ENCODE data around the gene MLNR.

The MLNR gene, protein sequence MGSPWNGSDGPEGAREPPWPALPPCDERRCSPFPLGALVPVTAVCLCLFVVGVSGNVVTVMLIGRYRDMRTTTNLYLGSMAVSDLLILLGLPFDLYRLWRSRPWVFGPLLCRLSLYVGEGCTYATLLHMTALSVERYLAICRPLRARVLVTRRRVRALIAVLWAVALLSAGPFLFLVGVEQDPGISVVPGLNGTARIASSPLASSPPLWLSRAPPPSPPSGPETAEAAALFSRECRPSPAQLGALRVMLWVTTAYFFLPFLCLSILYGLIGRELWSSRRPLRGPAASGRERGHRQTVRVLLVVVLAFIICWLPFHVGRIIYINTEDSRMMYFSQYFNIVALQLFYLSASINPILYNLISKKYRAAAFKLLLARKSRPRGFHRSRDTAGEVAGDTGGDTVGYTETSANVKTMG

GRCh38 chr13:49220036-49220855 is at the start of gene MLNR:
TSS of gene MLNR (plus strand) at chr13:49220338. CDS start at chr13:49220338, 0 bp downstream.
- Histone ChIP-seq H3K27me3 (ENCODE audit: control insufficient read depth in 5 of 5, insufficient read depth in 4 of 5, low read length in 5 of 5) (peaks cover 29 to 53% (median 40%) of the 10 kb centered on the region in 5 donors), H3K36me3 (ENCODE audit: control insufficient read depth in 5 of 5, insufficient read depth in 5 of 5, low read length in 5 of 5) (no peaks in the 10 kb centered on the region), H3K4me1 (ENCODE audit: control insufficient read depth in 5 of 5, insufficient read depth in 5 of 5, low read length in 5 of 5) (peaks cover 0 to 24% (median 20%) of the 10 kb centered on the region in 5 donors), H3K4me3 (ENCODE audit: low read depth in 1 of 5, low read length in 5 of 5) (peak within 1 kb of the TSS; percentile 35 to 74 (median 58)), H3K9ac (ENCODE audit: low read length in 5 of 5) (no peak within 1 kb of the TSS), H3K27ac (ENCODE audit: low read depth, low read length) (no peak within 1 kb of the TSS), H3K9me3 (ENCODE audit: control insufficient read depth in 5 of 5, low read length in 5 of 5) (no peaks in the 10 kb centered on the region)

DNA sequence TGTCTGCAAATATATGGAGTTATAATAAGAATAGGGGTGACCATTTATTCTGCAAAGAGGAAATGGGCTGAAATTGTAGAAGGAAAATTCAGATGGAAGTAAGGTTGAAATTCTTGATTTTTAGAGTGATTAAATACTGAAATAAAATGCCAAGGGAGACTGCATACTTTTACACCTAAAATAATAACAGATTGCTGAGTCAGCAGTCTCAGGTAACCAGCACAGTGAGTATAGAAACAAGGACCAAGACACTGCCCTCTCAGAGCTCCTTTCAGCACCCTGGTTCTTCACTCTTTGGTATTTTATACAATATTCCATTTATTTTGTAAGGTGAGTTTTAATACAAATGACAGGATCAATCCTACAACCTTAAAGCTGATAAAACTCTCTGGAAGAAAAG is 48.8 kb upstream of the MLNR start:
- Histone ChIP-seq H3K9ac (ENCODE audit: low read length in 5 of 5) (no peak overlapping the region), H3K27ac (ENCODE audit: low read depth, low read length) (no peak overlapping the region), H3K4me1 (ENCODE audit: control insufficient read depth in 5 of 5, insufficient read depth in 5 of 5, low read length in 5 of 5) (no peaks in the 10 kb centered on the region), H3K27me3 (ENCODE audit: control insufficient read depth in 5 of 5, insufficient read depth in 4 of 5, low read length in 5 of 5) (no peaks in the 10 kb centered on the region), H3K36me3 (ENCODE audit: control insufficient read depth in 5 of 5, insufficient read depth in 5 of 5, low read length in 5 of 5) (peaks cover 10 to 32% (median 25%) of the 10 kb centered on the region in 5 donors), H3K9me3 (ENCODE audit: control insufficient read depth in 5 of 5, low read length in 5 of 5) (no peaks in the 10 kb centered on the region), H3K4me3 (ENCODE audit: low read depth in 1 of 5, low read length in 5 of 5) (no peak overlapping the region)

GRCh38 chr13:49183672-49184325 is 36.3 kb upstream of the MLNR start:
- Histone ChIP-seq H3K27ac (ENCODE audit: low read depth, low read length) (no peak overlapping the region), H3K36me3 (ENCODE audit: control insufficient read depth in 5 of 5, insufficient read depth in 5 of 5, low read length in 5 of 5) (peaks cover 34 to 47% (median 42%) of the 10 kb centered on the region in 5 donors), H3K4me1 (ENCODE audit: control insufficient read depth in 5 of 5, insufficient read depth in 5 of 5, low read length in 5 of 5) (no peaks in the 10 kb centered on the region), H3K4me3 (ENCODE audit: low read depth in 1 of 5, low read length in 5 of 5) (no peak overlapping the region), H3K9me3 (ENCODE audit: control insufficient read depth in 5 of 5, low read length in 5 of 5) (no peaks in the 10 kb centered on the region), H3K9ac (ENCODE audit: low read length in 5 of 5) (no peak overlapping the region), H3K27me3 (ENCODE audit: control insufficient read depth in 5 of 5, insufficient read depth in 4 of 5, low read length in 5 of 5) (no peaks in the 10 kb centered on the region)

GRCh38 chr13:49184621-49185020 is 35.5 kb upstream of the MLNR start:
- no peaks in the 10 kb centered on the region for H3K9me3 ChIP-seq (ENCODE audit: control insufficient read depth in 5 of 5, low read length in 5 of 5)
- H3K4me3 ChIP-seq (ENCODE audit: low read depth in 1 of 5, low read length in 5 of 5), result no peak overlapping the region
- H3K4me1 ChIP-seq (ENCODE audit: control insufficient read depth in 5 of 5, insufficient read depth in 5 of 5, low read length in 5 of 5), result no peaks in the 10 kb centered on the region
- H3K9ac ChIP-seq (ENCODE audit: low read length in 5 of 5), result no peak overlapping the region
- no peaks in the 10 kb centered on the region for H3K27me3 ChIP-seq (ENCODE audit: control insufficient read depth in 5 of 5, insufficient read depth in 4 of 5, low read length in 5 of 5)
- H3K27ac ChIP-seq (ENCODE audit: low read depth, low read length), result no peak overlapping the region
- peaks cover 34 to 50% (median 42%) of the 10 kb centered on the region in 5 donors for H3K36me3 ChIP-seq (ENCODE audit: control insufficient read depth in 5 of 5, insufficient read depth in 5 of 5, low read length in 5 of 5)

DNA sequence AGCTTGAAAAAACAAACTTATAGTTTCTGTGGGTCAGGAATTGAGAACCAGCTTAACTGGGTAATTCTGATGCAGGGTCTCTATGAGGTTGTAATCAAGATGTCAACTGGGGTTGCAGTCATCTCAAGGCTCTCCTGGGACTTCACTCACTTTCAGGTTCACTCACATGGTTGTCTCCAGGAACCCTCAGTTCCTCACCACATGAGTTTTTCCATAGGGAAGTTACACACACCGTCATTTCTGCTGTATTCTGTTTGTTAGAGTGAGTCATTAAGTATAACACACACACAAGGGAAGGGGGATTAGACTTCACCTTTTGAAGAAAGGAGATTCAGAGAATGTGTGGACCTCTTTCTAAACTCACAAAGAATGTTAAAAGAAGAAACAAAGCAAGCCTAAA is 34.9 kb upstream of the MLNR start:
- no peaks in the 10 kb centered on the region for H3K9me3 ChIP-seq (ENCODE audit: control insufficient read depth in 5 of 5, low read length in 5 of 5)
- no peaks in the 10 kb centered on the region for H3K4me1 ChIP-seq (ENCODE audit: control insufficient read depth in 5 of 5, insufficient read depth in 5 of 5, low read length in 5 of 5)
- H3K36me3 ChIP-seq (ENCODE audit: control insufficient read depth in 5 of 5, insufficient read depth in 5 of 5, low read length in 5 of 5), result peaks cover 33 to 47% (median 41%) of the 10 kb centered on the region in 5 donors
- H3K4me3 ChIP-seq (ENCODE audit: low read depth in 1 of 5, low read length in 5 of 5), result no peak overlapping the region
- H3K27ac ChIP-seq (ENCODE audit: low read depth, low read length), result no peak overlapping the region
- H3K9ac ChIP-seq (ENCODE audit: low read length in 5 of 5), result no peak overlapping the region
- no peaks in the 10 kb centered on the region for H3K27me3 ChIP-seq (ENCODE audit: control insufficient read depth in 5 of 5, insufficient read depth in 4 of 5, low read length in 5 of 5)

GRCh38 chr13:49190901-49191300 is 29.2 kb upstream of the MLNR start:
- Histone ChIP-seq H3K4me1 (ENCODE audit: control insufficient read depth in 5 of 5, insufficient read depth in 5 of 5, low read length in 5 of 5) (no peaks in the 10 kb centered on the region), H3K9me3 (ENCODE audit: control insufficient read depth in 5 of 5, low read length in 5 of 5) (no peaks in the 10 kb centered on the region), H3K27ac (ENCODE audit: low read depth, low read length) (no peak overlapping the region), H3K9ac (ENCODE audit: low read length in 5 of 5) (no peak overlapping the region), H3K36me3 (ENCODE audit: control insufficient read depth in 5 of 5, insufficient read depth in 5 of 5, low read length in 5 of 5) (peaks cover 46 to 73% (median 52%) of the 10 kb centered on the region in 5 donors), H3K4me3 (ENCODE audit: low read depth in 1 of 5, low read length in 5 of 5) (no peak overlapping the region), H3K27me3 (ENCODE audit: control insufficient read depth in 5 of 5, insufficient read depth in 4 of 5, low read length in 5 of 5) (no peaks in the 10 kb centered on the region)

DNA sequence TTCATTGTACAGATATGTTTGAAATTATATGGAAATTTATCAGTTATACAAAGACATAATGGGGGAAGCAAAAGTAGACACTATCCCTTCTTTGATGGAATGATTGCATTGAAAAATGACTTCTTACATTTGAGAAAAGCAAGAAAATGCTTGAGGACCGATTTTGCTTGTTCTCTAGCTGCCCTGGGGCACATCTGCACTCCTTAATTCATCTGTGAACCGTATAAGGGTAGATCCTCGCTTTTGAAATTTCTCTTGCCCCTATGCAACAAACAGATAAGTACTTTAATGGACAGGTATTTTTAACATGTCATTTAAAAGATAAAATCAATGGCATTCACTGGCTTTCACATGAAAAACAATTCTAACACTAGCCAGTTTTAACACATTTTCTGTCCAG is 13.5 kb upstream of the MLNR start:
- Histone ChIP-seq H3K4me1 (ENCODE audit: control insufficient read depth in 5 of 5, insufficient read depth in 5 of 5, low read length in 5 of 5) (no peaks in the 10 kb centered on the region), H3K4me3 (ENCODE audit: low read depth in 1 of 5, low read length in 5 of 5) (no peak overlapping the region), H3K9me3 (ENCODE audit: control insufficient read depth in 5 of 5, low read length in 5 of 5) (no peaks in the 10 kb centered on the region), H3K27ac (ENCODE audit: low read depth, low read length) (no peak overlapping the region), H3K27me3 (ENCODE audit: control insufficient read depth in 5 of 5, insufficient read depth in 4 of 5, low read length in 5 of 5) (no peaks in the 10 kb centered on the region), H3K36me3 (ENCODE audit: control insufficient read depth in 5 of 5, insufficient read depth in 5 of 5, low read length in 5 of 5) (peaks cover 27 to 55% (median 50%) of the 10 kb centered on the region in 5 donors), H3K9ac (ENCODE audit: low read length in 5 of 5) (no peak overlapping the region)

DNA sequence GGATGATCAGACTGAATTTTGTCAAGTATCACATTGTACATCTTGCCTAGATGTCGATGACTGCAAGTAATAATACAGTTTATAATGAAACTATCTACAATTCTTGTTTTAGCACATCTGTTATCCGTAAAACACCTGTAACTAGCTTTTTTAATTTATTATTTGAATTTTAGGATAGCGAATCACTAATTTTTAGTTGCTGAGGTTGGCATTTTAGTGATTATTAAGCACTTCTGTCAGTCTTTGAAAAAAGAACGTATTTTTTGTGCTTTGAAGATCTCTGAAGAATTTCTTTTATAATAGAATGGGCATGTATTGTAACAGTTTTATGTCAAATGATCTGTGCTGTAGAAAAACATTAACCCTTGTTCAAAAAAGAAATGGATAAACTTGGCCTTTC is 11.5 kb upstream of the MLNR start:
- no peak overlapping the region for H3K27ac ChIP-seq (ENCODE audit: low read depth, low read length)
- H3K9ac ChIP-seq (ENCODE audit: low read length in 5 of 5), result no peak overlapping the region
- H3K9me3 ChIP-seq (ENCODE audit: control insufficient read depth in 5 of 5, low read length in 5 of 5), result no peaks in the 10 kb centered on the region
- peaks cover 17 to 38% (median 36%) of the 10 kb centered on the region in 5 donors for H3K36me3 ChIP-seq (ENCODE audit: control insufficient read depth in 5 of 5, insufficient read depth in 5 of 5, low read length in 5 of 5)
- no peak overlapping the region for H3K4me3 ChIP-seq (ENCODE audit: low read depth in 1 of 5, low read length in 5 of 5)
- H3K4me1 ChIP-seq (ENCODE audit: control insufficient read depth in 5 of 5, insufficient read depth in 5 of 5, low read length in 5 of 5), result no peaks in the 10 kb centered on the region
- no peaks in the 10 kb centered on the region for H3K27me3 ChIP-seq (ENCODE audit: control insufficient read depth in 5 of 5, insufficient read depth in 4 of 5, low read length in 5 of 5)

GRCh38 chr13:49210114-49210513 is 10.0 kb upstream of the MLNR start:
- H3K9me3 ChIP-seq (ENCODE audit: control insufficient read depth in 5 of 5, low read length in 5 of 5), result no peaks in the 10 kb centered on the region
- H3K36me3 ChIP-seq (ENCODE audit: control insufficient read depth in 5 of 5, insufficient read depth in 5 of 5, low read length in 5 of 5), result peaks cover 8 to 27% (median 22%) of the 10 kb centered on the region in 5 donors
- H3K9ac ChIP-seq (ENCODE audit: low read length in 5 of 5), result no peak overlapping the region
- no peak overlapping the region for H3K27ac ChIP-seq (ENCODE audit: low read depth, low read length)
- peaks cover 0 to 4% (median 0%) of the 10 kb centered on the region in 5 donors for H3K4me1 ChIP-seq (ENCODE audit: control insufficient read depth in 5 of 5, insufficient read depth in 5 of 5, low read length in 5 of 5)
- no peak overlapping the region for H3K4me3 ChIP-seq (ENCODE audit: low read depth in 1 of 5, low read length in 5 of 5)
- no peaks in the 10 kb centered on the region for H3K27me3 ChIP-seq (ENCODE audit: control insufficient read depth in 5 of 5, insufficient read depth in 4 of 5, low read length in 5 of 5)

Data from subcutaneous abdominal adipose tissue (tissue), 5 donors.